Measurements from ENCODE around the gene ADCY3. TPM values are rescaled to one million over a fixed set of nuclear protein-coding genes. Genes with fewer than 3 reads are reported as not detected.

ADCY3 gene
- total and polyA plus RNA-seq, 3 donors from 2014 or later: 22.3 to 41.6 (median 27.9) TPM

GRCh38 chr2:24793761-24794435 is 126.1 kb downstream of the ADCY3 start:
- no peak for TF ChIP-seq POLR2A (IDR thresholded peaks at IDR 0.05)
- TF ChIP-seq CTCF (IDR thresholded peaks at IDR 0.05): no peak
- intact Hi-C loops (cut with DNase I; ENCODE audit: low total_unique reads): no loop called here
- Histone ChIP-seq H3K27ac (peak overlapping the region; percentile 96 to 98), H3K9me3 (no peaks in the 10 kb centered on the region), H3K36me3 (ENCODE audit: low read depth, missing control alignments) (no peaks in the 10 kb centered on the region), H3K4me3 (peak overlapping the region; percentile 72 to 78), H3K27me3 (no peaks in the 10 kb centered on the region), H3K4me1 (peaks cover 5% of the 10 kb centered on the region)
- 4 to 5% methylated on average over 14 of the region's 14 CpGs for WGBS, 2 donors
- no peak for DNase-seq

- peak; percentile 99 for DNase-seq
- intact Hi-C loops (cut with DNase I; ENCODE audit: low total_unique reads): no loop called here
- Histone ChIP-seq H3K27me3 (no peaks in the 10 kb centered on the region), H3K9me3 (no peaks in the 10 kb centered on the region), H3K27ac (peak within 1 kb of the TSS; percentile 96 to 98), H3K4me3 (peak within 1 kb of the TSS; percentile 72 to 78), H3K4me1 (peaks cover 5% of the 10 kb centered on the region), H3K36me3 (ENCODE audit: low read depth, missing control alignments) (no peaks in the 10 kb centered on the region)
- TF ChIP-seq POLR2A (IDR thresholded peaks at IDR 0.05): peak; percentile 5
- peak; percentile 49 to 71 (median 55) for TF ChIP-seq CTCF (IDR thresholded peaks at IDR 0.05)
- WGBS, 2 donors: 0 to 1% methylated on average over 20 to 74 of the region's 74 CpGs
Measured at GRCh38 chr2:24792874-24793760, 126.9 kb downstream of the ADCY3 start, which contains the start of the genes CENPO and PTRHD1. TSS of gene CENPO (plus strand) at chr2:24793425. CDS start at chr2:24793920, 495 bp downstream. TSS of gene PTRHD1 (minus strand) at chr2:24793391. CDS start at chr2:24793377, 14 bp downstream.

GRCh38 chr2:24792542-24792873 is 127.5 kb downstream of the ADCY3 start:
- H3K9me3 ChIP-seq: no peaks in the 10 kb centered on the region
- DNase-seq: no peak
- H3K27ac ChIP-seq: peak overlapping the region; percentile 96 to 98
- H3K36me3 ChIP-seq (ENCODE audit: low read depth, missing control alignments): no peaks in the 10 kb centered on the region
- peaks cover 5% of the 10 kb centered on the region for H3K4me1 ChIP-seq
- peak overlapping the region; percentile 72 to 78 for H3K4me3 ChIP-seq
- intact Hi-C loops (cut with DNase I; ENCODE audit: low total_unique reads): no loop called here
- H3K27me3 ChIP-seq: no peaks in the 10 kb centered on the region
- WGBS, 2 donors: 3% methylated on average over 6 of the region's 6 CpGs
- TF ChIP-seq POLR2A (IDR thresholded peaks at IDR 0.05): no peak
- no peak for TF ChIP-seq CTCF (IDR thresholded peaks at IDR 0.05)

- H3K9me3 ChIP-seq: no peaks in the 10 kb centered on the region
- H3K36me3 ChIP-seq (ENCODE audit: low read depth, missing control alignments): no peaks in the 10 kb centered on the region
- no peak for TF ChIP-seq CTCF (IDR thresholded peaks at IDR 0.05)
- no peak for TF ChIP-seq POLR2A (IDR thresholded peaks at IDR 0.05)
- 81 to 90% methylated on average over 5 of the region's 5 CpGs for WGBS, 2 donors
- DNase-seq: no peak
- intact Hi-C loops (cut with DNase I; ENCODE audit: low total_unique reads): no loop called here
- peaks cover 5% of the 10 kb centered on the region for H3K4me1 ChIP-seq
- H3K4me3 ChIP-seq: no peak overlapping the region
- H3K27ac ChIP-seq: no peak overlapping the region
- H3K27me3 ChIP-seq: no peaks in the 10 kb centered on the region
Measured at GRCh38 chr2:24791452-24791851, 128.6 kb downstream of the ADCY3 start.
